Ishikawa (cell line): ENCODE measurements around the gene SPTSSB.

Experiments used
- TCF12 ChIP-seq: IDR thresholded peaks from 2 replicates; pipeline ENCODE4 v1.6.1; 2012; ENCODE audit warnings: low read depth
- ZBTB7A ChIP-seq: IDR thresholded peaks from 2 replicates; pipeline ENCODE4 v1.6.1; 2012; ENCODE audit warnings: low read depth
- TF ChIP-seq, protein P1 (sequence below): IDR thresholded peaks from 2 replicates; pipeline ENCODE4 v1.6.1; 2012

DNA sequence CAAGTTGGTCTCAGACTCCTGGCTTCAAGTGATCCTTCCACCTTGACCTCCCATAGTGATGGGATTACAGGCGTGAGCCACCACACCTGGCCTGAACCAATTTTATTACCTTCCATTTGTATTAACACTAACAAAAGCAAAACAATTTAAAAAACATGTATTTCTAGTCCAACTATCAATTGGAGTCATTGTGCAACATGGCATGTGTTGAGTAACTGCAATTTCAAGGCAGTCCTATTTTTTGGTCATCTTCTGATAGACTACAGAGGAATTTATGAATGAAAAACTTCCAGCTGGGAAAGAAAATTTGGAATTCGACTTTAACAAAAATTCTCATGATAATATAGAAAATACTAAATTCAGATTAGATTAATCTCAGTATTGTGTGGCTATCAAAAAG lies 16.8 kb downstream of the SPTSSB start:
- TF ChIP-seq, protein P1, sequence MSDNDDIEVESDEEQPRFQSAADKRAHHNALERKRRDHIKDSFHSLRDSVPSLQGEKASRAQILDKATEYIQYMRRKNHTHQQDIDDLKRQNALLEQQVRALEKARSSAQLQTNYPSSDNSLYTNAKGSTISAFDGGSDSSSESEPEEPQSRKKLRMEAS = no peak
- TF ChIP-seq ZBTB7A (no peak), TCF12 (no peak)
